Bronchial epithelial cell (primary cell): ENCODE data around the gene SGSM1. TPM values are rescaled to one million over a fixed set of nuclear protein-coding genes. Genes with fewer than 3 reads are reported as not detected.

Experiments
- DNase-seq: peaks from one replicate; pipeline ENCODE4 v3.0.0-alpha.2; 2010; ENCODE audit warnings: low read depth
- FAIRE-seq: peaks from 2 replicates; lab custom pipeline; 2011; peaks lifted over from hg19 to GRCh38; lab: Jason Lieb, UNC
- H3K27me3 ChIP-seq: 2 replicates; pipeline ENCODE4 v1.5.1; 2011; ENCODE audit warnings: low read length; ENCODE audit not compliant: control insufficient read depth, insufficient read depth
- H3K36me3 ChIP-seq: 2 replicates; pipeline ENCODE4 v1.5.1; 2011; ENCODE audit warnings: low read length; ENCODE audit not compliant: control insufficient read depth, insufficient read depth
- H3K4me3 ChIP-seq: 2 replicates; pipeline ENCODE4 v1.5.1; 2011; ENCODE audit warnings: mild to moderate bottlenecking, low read depth, low read length, control low read depth
- total RNA-seq: library from RNA; depleted of rRNA; stranded (reverse); fragments of >200 nt; gene quantifications from 2 replicates; pipeline ENCODE4 v1.2.1, GENCODE V29; 2014
- TF ChIP-seq, protein P1 (sequence below): IDR thresholded peaks from 2 replicates; pipeline ENCODE4 v1.5.1; 2011; ENCODE audit warnings: mild to moderate bottlenecking, moderate library complexity, low read length, control low read depth, inconsistent platforms; ENCODE audit not compliant: insufficient read depth, severe bottlenecking

SGSM1 gene
- total RNA-seq, 1 donor from 2014 or later = not detected

- DNase-seq = no peak
- FAIRE-seq = peak; percentile 43
- no peaks in the 10 kb centered on the region for H3K36me3 ChIP-seq
- TF ChIP-seq, protein P1, sequence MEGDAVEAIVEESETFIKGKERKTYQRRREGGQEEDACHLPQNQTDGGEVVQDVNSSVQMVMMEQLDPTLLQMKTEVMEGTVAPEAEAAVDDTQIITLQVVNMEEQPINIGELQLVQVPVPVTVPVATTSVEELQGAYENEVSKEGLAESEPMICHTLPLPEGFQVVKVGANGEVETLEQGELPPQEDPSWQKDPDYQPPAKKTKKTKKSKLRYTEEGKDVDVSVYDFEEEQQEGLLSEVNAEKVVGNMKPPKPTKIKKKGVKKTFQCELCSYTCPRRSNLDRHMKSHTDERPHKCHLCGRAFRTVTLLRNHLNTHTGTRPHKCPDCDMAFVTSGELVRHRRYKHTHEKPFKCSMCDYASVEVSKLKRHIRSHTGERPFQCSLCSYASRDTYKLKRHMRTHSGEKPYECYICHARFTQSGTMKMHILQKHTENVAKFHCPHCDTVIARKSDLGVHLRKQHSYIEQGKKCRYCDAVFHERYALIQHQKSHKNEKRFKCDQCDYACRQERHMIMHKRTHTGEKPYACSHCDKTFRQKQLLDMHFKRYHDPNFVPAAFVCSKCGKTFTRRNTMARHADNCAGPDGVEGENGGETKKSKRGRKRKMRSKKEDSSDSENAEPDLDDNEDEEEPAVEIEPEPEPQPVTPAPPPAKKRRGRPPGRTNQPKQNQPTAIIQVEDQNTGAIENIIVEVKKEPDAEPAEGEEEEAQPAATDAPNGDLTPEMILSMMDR = no peak
- H3K27me3 ChIP-seq = peaks cover 4% of the 10 kb centered on the region
- no peak overlapping the region for H3K4me3 ChIP-seq
Measured at GRCh38 chr22:24810043-24810749, 4.2 kb downstream of the SGSM1 start.

DNA sequence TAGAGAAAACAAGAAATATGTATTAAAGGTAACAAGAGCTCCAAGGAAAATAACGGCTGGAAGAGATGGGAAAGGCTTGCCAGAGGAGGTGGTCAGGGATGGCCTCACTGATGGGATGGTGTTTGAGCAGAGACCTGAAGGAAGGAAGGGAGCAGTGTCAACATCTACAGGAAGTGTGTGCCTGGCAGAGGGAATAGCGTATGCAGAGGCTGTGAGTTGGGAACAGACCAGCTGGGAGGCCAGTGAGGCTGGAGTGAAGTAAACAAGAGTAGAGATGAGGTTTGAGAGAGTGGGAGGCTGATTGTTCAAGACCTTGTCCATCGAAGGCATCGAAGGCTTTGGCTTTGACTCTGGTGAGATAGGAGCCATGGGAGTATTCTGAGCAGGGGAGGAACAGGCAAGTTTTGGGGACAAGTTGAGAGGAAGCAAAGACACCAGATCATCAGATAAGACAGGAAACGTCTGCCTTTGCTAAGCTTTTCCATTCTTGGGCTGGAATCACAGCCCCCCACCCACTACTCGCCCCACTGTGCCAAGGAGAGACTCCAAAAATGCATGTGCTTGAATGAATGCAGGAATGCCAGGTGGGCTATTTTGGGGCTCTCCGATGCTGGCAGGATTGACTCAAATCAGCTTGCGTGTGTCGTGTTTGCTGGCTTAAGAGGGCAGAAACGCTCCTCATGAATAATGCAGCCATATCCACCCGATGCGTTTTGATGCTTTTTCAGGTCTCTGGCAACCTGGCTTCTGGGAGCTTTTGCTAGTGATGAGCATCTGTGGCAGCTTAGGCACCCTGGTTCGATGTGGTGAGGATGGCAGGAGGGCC, 7.2 kb downstream of the SGSM1 start:
- DNase-seq (no peak), FAIRE-seq (peak; percentile 87)
- H3K4me3 ChIP-seq = no peak overlapping the region
- TF ChIP-seq, protein P1 = no peak
- H3K36me3 ChIP-seq = no peaks in the 10 kb centered on the region
- peaks cover 3% of the 10 kb centered on the region for H3K27me3 ChIP-seq

DNA sequence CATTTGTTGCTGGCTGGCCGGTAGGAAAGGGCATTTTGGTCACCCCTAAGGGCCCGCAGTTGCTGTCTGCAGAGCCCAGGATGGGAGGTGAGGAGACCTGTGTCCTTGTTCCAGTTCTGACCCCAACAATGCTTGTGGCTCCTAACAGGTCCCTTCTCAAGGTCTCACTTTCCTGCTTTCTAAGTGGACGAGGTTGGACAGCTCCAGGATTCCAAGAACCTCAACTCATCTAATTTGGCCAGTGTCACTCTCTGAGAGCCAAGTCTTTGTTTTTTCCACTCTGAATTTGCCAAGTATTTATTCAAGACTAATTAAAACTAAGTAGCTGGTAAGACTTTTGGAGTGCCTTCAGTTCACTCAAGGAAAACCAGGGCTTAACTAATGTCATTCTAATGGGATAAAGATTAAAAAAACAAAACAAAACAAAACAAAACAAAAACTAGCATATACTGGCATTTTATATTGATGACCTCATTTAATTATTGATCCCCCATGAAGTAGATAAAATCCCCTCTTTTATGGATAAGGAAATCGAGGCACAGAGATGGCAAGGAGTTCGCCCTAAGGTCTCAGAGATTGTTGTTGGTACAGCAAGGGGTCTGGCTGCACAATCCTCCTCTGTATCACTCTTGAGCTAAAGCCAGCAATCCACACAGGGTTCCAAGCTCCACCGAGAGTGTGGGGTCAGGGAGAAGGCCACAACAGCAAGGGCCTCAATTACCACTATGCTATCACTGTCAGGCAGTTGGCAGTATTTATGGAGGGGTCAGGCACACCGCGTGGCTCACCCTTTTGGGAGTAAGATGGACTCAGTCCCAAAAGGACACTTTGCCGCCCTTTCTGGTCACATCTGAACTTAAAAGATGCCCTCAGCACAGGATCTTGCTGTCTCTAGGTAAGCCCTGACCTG, 8.1 kb downstream of the SGSM1 start:
- H3K27me3 ChIP-seq = no peaks in the 10 kb centered on the region
- DNase-seq (no peak), FAIRE-seq (no peak)
- no peaks in the 10 kb centered on the region for H3K36me3 ChIP-seq
- no peak overlapping the region for H3K4me3 ChIP-seq
- TF ChIP-seq, protein P1 = no peak

GRCh38 chr22:24816806-24817205, 10.8 kb downstream of the SGSM1 start:
- H3K36me3 ChIP-seq = no peaks in the 10 kb centered on the region
- no peak overlapping the region for H3K4me3 ChIP-seq
- TF ChIP-seq, protein P1 = no peak
- peaks cover 1% of the 10 kb centered on the region for H3K27me3 ChIP-seq
- FAIRE-seq = no peak
- no peak for DNase-seq

DNA sequence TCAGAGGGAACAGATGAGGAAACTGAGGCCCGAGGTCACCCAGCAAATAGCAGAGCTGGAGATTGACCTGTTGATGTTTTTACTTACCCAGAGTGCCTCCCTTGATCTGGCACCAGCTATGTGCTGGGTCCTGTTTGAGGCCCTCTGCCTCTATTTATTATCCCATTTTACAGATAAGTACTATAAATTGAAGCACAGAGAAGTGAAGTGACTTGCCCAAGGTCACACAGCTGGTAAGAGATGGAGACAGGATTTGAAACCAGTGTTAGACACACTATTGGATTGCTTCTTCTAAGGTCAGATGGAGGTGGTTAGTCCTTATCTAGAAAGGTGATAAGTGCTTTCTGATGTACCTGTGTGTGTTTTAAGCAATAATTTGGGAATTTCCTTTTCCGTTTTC, 13.5 kb downstream of the SGSM1 start:
- TF ChIP-seq, protein P1 = no peak
- FAIRE-seq = no peak
- H3K4me3 ChIP-seq = no peak overlapping the region

More for the DNA sequence above, 13.5 kb downstream of the SGSM1 start:
- Histone ChIP-seq H3K36me3 (no peaks in the 10 kb centered on the region), H3K27me3 (peaks cover 1% of the 10 kb centered on the region)
- no peak for DNase-seq
